Endothelial cell of umbilical vein (primary cell): ENCODE data around the gene CD300LG. TPM values are rescaled to one million over a fixed set of nuclear protein-coding genes. Genes with fewer than 3 reads are reported as not detected.

ENCODE experiments used
- BruUV-seq: library from RNA; stranded (reverse); fragments of 400-500 nt; replicated peaks from 2 replicates; lab custom pipeline; 2021; lab: Mats Ljungman, UMichigan
- CTCF ChIA-PET: fragments of 300-600, 350-600 bp; sonication (Branson Sonifier 250); formaldehyde crosslinking; loops from one replicate; lab custom pipeline; 2021; ENCODE audit warnings: antibody characterized with exemption, inconsistent platforms; lab: Charles Lee
- POLR2A ChIA-PET: fragments of 300-600, 350-600 bp; sonication (Branson Sonifier 250); formaldehyde crosslinking; loops from one replicate; lab custom pipeline; 2021; ENCODE audit warnings: antibody characterized with exemption, inconsistent platforms; lab: Charles Lee
- DNase-seq: peaks from one replicate; pipeline ENCODE4 v3.0.0-alpha.2; 2011; ENCODE audit warnings: low read depth, low spot score
- FAIRE-seq: peaks from 2 replicates; lab custom pipeline; 2011; peaks lifted over from hg19 to GRCh38; lab: Jason Lieb, UNC
- H2AFZ ChIP-seq: 2 replicates; pipeline ENCODE4 v1.6.0; 2012; ENCODE audit warnings: low read depth, low read length, control low read depth, inconsistent platforms
- H3K27ac ChIP-seq: 2 replicates; pipeline ENCODE4 v1.5.1; 2011; ENCODE audit warnings: low read depth, mild to moderate bottlenecking, control low read depth, low read length, moderate library complexity; ENCODE audit not compliant: insufficient read depth
- H3K27me3 ChIP-seq, 2 experiments: 2 replicates each; pipeline versions ENCODE4 v1.6.0 to v1.6.1; 2011; ENCODE audit warnings: low read length in 2 of 2, mixed read lengths in 1 of 2; ENCODE audit not compliant: control insufficient read depth in 2 of 2, insufficient read depth in 2 of 2
- H3K36me3 ChIP-seq, 2 experiments: 2 replicates in 1 of 2; 3 replicates in 1 of 2; pipeline ENCODE4 v1.5.1; 2011; ENCODE audit warnings: low read length in 2 of 2, mild to moderate bottlenecking in 1 of 2, moderate library complexity in 1 of 2; ENCODE audit not compliant: control insufficient read depth in 2 of 2, insufficient read depth in 2 of 2; ENCODE audit errors: extremely low read depth in 1 of 2
- H3K4me1 ChIP-seq: 3 replicates; pipeline ENCODE4 v1.5.1; 2011; ENCODE audit warnings: mild to moderate bottlenecking, low read length; ENCODE audit not compliant: control insufficient read depth, insufficient read depth; ENCODE audit errors: extremely low read depth
- H3K4me2 ChIP-seq: 2 replicates; pipeline ENCODE4 v1.6.1; 2011; ENCODE audit warnings: low read length, control low read depth, mixed read lengths; ENCODE audit not compliant: insufficient read depth
- H3K4me3 ChIP-seq, 3 experiments: fragments of 200-600 bp in 1 of 3; sonication (generic), shearing (Covaris generic) in 1 of 3; replicated peaks in 1 of 3; 2 replicates each; pipeline ENCODE4 v1.5.1; 2011 to 2016; ENCODE audit warnings: control low read depth in 3 of 3, low read length in 3 of 3, mild to moderate bottlenecking in 2 of 3, inconsistent platforms in 1 of 3, low read depth in 1 of 3, moderate library complexity in 1 of 3; ENCODE audit not compliant: insufficient read depth in 1 of 3
- H3K79me2 ChIP-seq: 2 replicates; pipeline ENCODE4 v1.6.0; 2012; ENCODE audit warnings: low read length, inconsistent platforms; ENCODE audit not compliant: control insufficient read depth, insufficient read depth
- H3K9ac ChIP-seq: replicated peaks from 2 replicates; pipeline ENCODE3; 2011; ENCODE audit warnings: low read length, control low read depth; ENCODE audit not compliant: insufficient read depth; ENCODE audit errors: extremely low read depth
- H3K9me1 ChIP-seq: replicated peaks from 3 replicates; pipeline ENCODE4 v1.6.0; 2011; ENCODE audit warnings: mild to moderate bottlenecking, low read length; ENCODE audit not compliant: control insufficient read depth, insufficient read depth; ENCODE audit errors: extremely low read depth
- H3K9me3 ChIP-seq: replicated peaks from 2 replicates; pipeline ENCODE4 v1.5.1; 2012; ENCODE audit warnings: low read length, inconsistent platforms; ENCODE audit not compliant: control insufficient read depth, insufficient read depth
- H4K20me1 ChIP-seq: replicated peaks from 2 replicates; pipeline ENCODE3; 2011; ENCODE audit warnings: mild to moderate bottlenecking, low read length; ENCODE audit not compliant: control insufficient read depth, insufficient read depth; ENCODE audit errors: extremely low read depth
- JUN ChIP-seq: IDR thresholded peaks from 2 replicates; pipeline ENCODE4 v1.6.1; 2011; ENCODE audit warnings: borderline replicate concordance, low read depth; ENCODE audit not compliant: insufficient read length, insufficient read depth
- MYC ChIP-seq: IDR thresholded peaks from one replicate; pipeline ENCODE4 v1.6.1; 2011; ENCODE audit warnings: mild to moderate bottlenecking, low read depth, low read length
- POLR2AphosphoS5 ChIP-seq: IDR thresholded peaks from 2 replicates; pipeline ENCODE4 v1.6.1; 2012; ENCODE audit warnings: low read depth, mild to moderate bottlenecking, control low read depth, low read length, moderate library complexity; ENCODE audit not compliant: insufficient read depth
- dilution Hi-C: fragments of 300-500 bp; cut with MboI; formaldehyde crosslinking; loops from one replicate; pipeline ENCODE4 v1.15.0; 2019; ENCODE audit warnings: low sequenced_read_pairs; ENCODE audit not compliant: extremely low pct_ligation_motif_present
- intact Hi-C: fragments of 100-400 bp; cut with micrococcal nuclease; formaldehyde crosslinking; loops from one replicate; pipeline ENCODE4 v1.10.0; 2022
- polyA plus RNA-seq, 4 experiments: library from polyadenylated mRNA; depleted of rRNA in 3 of 4; stranded (reverse) in 3 of 4; unstranded in 1 of 4; fragments of >200 nt; gene quantifications; 2 replicates each; pipeline versions ENCODE4 v1.2.1 to v1.2.3, GENCODE V29; 2011 to 2012; ENCODE audit warnings: missing spikeins in 1 of 4
- total RNA-seq: library from RNA; stranded (reverse); gene quantifications from 2 replicates; pipeline ENCODE4 v1.2.3, GENCODE V29; 2021

Gene CD300LG
- total and polyA plus RNA-seq, 2 donors (not counting 3 experiments of a cell fraction or from before 2014, with no cell fraction given) = not detected

GRCh38 chr17:43855061-43855460 lies 8.1 kb downstream of the CD300LG start:
- TF ChIP-seq MYC = no peak
- H3K4me3 ChIP-seq = no peak overlapping the region
- H4K20me1 ChIP-seq = no peaks in the 10 kb centered on the region
- intact Hi-C loops (no loop called here), dilution Hi-C loops (no loop called here)
- ChIA-PET POLR2A (no interaction called here), CTCF (interaction anchor here (1.1 to 3.9 kb wide), 6 partner anchors 9 to 88 kb away, joined by 3 to 39 read pairs (median 5); partner anchors contain the start of gene CD300LG)
- no TSS peak for BruUV-seq
- peaks cover 9 to 17% of the 10 kb centered on the region in 2 experiments for H3K27me3 ChIP-seq
- no peak overlapping the region for H3K4me2 ChIP-seq
- no peak overlapping the region for H3K27ac ChIP-seq
- H3K4me1 ChIP-seq = no peaks in the 10 kb centered on the region
- no peak overlapping the region for H2AFZ ChIP-seq
- no peaks in the 10 kb centered on the region for H3K9me1 ChIP-seq
- no peaks in the 10 kb centered on the region for H3K79me2 ChIP-seq
- no peak overlapping the region for H3K9ac ChIP-seq
- FAIRE-seq (no peak), DNase-seq (no peak)
- no peaks in the 10 kb centered on the region for H3K36me3 ChIP-seq
- no peaks in the 10 kb centered on the region for H3K9me3 ChIP-seq

DNA sequence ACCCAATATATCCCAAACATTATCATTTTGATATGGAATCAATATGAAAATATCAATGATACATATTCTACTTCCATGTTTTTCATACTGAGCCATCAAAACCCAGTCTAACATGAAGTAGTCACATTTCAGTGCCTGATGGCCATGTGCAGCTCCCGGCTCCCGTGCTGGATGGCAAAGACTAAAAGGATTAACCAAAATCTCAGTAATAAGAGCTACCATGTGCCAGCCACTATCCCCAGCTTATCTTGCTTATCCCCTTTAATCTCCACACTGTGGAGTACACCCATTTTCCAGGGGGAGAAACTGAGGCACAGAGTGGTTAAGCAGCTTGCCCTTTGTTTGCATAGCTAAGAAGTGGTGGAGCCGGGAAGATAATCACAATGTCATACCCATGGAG lies 9.2 kb downstream of the CD300LG start:
- Histone ChIP-seq H3K27ac (no peak overlapping the region), H3K9me1 (no peaks in the 10 kb centered on the region), H3K9ac (no peak overlapping the region), H3K4me1 (no peaks in the 10 kb centered on the region), H3K27me3 (peaks cover 9 to 17% of the 10 kb centered on the region in 2 experiments), H3K36me3 (no peaks in the 10 kb centered on the region), H4K20me1 (no peaks in the 10 kb centered on the region), H2AFZ (no peak overlapping the region), H3K4me3 (no peak overlapping the region), H3K4me2 (no peak overlapping the region), H3K79me2 (no peaks in the 10 kb centered on the region), H3K9me3 (no peaks in the 10 kb centered on the region)
- DNase-seq (no peak), FAIRE-seq (no peak)
- TF ChIP-seq MYC (no peak), JUN (no peak), POLR2AphosphoS5 (no peak)
- ChIA-PET CTCF (interaction anchor here (1.0 to 3.9 kb wide), 9 partner anchors 8 to 89 kb away, joined by 3 to 39 read pairs (median 3); partner anchors contain the start of gene CD300LG), POLR2A (no interaction called here)
- dilution Hi-C loops = no loop called here
- no TSS peak for BruUV-seq
- intact Hi-C loops = no loop called here
